Activated naive CD4-positive, alpha-beta T cell (primary cell): Measurements from ENCODE around the gene SUN2.
"Not testable (repeated sequence)": the region's sequence is repeated elsewhere in the genome, so short reads cannot be mapped to it uniquely, and the experiment has no call there.

ENCODE experiments used
- DNase-seq, 4 experiments: peaks; one replicate each; lab custom pipeline; 2025; lab: John Stamatoyannopoulos, UW

Gene SUN2, protein sequence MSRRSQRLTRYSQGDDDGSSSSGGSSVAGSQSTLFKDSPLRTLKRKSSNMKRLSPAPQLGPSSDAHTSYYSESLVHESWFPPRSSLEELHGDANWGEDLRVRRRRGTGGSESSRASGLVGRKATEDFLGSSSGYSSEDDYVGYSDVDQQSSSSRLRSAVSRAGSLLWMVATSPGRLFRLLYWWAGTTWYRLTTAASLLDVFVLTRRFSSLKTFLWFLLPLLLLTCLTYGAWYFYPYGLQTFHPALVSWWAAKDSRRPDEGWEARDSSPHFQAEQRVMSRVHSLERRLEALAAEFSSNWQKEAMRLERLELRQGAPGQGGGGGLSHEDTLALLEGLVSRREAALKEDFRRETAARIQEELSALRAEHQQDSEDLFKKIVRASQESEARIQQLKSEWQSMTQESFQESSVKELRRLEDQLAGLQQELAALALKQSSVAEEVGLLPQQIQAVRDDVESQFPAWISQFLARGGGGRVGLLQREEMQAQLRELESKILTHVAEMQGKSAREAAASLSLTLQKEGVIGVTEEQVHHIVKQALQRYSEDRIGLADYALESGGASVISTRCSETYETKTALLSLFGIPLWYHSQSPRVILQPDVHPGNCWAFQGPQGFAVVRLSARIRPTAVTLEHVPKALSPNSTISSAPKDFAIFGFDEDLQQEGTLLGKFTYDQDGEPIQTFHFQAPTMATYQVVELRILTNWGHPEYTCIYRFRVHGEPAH

DNA sequence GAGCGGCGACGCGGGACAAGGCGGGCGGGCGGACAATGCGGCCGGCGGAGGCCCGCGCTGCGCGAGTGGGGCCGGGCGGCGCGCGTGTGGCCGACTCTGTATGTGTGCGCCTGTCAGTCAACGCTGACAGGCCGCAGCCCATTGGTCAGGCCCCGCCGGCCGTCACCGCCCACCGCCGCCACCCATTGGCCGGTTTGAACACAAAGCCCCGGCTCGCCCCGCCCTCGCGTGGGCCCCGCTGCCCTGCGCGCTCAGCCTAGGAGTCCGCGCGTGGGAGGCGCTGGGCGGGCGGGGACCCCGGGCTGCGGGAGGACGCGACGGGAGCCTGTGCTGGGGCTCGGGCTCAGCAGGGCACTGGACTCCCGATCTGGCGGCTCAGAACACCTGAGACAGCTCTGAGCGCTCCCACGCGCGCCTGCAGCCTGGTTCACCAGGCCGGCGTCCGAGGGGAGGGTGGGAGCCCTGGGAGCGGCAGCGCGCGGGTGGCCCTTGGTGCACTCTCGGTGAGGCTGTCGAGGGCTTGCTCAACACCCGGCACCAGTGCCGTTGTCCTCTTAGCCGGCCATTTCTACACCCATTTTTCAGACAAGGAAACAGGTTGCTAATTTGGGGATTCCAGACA lies at the start of gene SUN2:
Gene SUN2 (minus strand): TSS at position 88 of the 622 bp plus-strand sequence. CDS start 3,370 bp downstream, outside the sequence.
- DNase-seq = peak; percentile 71 to 93 (median 83)

DNA sequence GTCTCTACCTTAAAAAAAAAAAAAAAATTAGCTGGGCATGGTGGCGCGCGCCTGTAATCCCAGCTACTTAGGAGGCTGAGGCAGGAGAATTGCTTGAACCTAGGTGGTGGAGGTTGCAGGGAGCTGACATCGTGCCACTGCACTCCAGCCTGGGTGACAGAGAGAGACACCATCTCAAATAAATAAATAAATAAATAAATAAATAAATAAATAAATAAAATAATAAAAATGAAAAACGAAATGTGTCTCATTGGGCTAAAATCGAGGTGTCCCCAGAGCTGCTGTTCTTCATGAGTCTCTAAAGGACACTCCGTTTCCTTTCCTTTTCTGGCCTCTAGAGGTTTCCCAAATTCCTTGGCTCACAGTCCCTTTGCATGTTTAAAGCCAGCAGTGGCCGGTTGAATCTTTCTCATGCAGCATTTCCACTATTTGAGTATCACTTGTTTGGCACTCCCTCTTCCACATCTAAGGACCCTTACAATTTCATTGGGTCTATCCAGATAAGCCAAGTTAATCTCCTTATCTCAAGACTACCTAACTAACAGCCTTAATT lies 49.3 kb upstream of the SUN2 start:
- not testable (repeated sequence) for DNase-seq

DNA sequence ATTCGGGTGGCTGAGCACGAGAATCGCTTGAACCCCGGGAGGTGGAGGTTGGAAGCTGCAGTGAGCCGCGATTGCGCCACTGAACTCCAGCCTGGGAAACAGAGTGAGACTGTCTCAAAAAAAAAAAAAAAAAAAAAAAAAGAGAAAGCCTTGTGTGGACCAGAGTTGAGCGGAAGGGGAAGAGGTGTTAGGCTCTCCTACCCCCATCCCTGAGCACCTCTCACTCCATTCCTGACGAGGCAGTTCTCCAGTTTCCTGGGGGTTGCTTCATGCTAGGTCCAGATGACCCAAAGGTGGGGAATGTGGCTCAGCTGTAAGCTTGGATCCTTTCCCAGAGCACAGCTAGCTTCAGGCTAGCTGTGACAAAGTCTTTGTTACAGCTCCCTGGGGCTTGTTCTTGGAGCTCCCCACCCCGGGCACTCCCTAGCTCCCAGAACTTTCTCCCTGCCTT lies 46.9 kb upstream of the SUN2 start:
- no peak for DNase-seq

DNA sequence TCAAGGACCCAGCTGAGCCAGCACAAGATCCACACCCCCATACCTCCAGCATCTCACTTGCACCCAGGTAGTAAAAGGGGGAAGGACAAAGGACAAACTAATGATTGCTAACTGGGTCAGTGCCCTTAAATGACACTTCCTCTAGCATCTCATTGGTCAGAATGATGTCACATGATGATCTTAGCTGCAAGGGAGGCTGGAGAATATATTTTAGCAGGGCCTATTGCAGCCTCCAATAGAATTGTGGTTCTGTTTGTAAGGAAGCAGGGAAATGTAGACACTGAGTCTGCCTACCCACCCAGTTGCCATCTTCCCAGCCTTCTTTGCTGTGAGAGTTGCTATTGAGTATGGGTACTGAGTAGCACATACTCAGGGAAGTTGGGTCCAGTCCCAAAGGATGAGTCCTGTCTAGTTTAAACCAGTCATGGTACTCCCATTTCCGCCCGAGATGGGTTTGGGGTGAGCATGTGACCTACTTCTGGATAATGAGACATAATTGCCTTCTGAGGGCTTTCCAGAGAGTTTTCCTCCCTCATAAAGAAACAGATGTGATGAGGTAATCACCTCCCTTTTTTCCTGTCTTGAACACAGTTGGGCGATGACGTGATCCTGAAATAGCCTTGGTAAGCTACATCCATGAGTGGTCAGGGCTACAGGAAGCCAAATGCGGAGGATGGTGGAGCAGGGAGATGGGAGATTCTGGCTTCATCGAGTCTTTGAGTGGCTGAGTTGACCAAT lies 43.6 kb upstream of the SUN2 start:
- no peak for DNase-seq

DNA sequence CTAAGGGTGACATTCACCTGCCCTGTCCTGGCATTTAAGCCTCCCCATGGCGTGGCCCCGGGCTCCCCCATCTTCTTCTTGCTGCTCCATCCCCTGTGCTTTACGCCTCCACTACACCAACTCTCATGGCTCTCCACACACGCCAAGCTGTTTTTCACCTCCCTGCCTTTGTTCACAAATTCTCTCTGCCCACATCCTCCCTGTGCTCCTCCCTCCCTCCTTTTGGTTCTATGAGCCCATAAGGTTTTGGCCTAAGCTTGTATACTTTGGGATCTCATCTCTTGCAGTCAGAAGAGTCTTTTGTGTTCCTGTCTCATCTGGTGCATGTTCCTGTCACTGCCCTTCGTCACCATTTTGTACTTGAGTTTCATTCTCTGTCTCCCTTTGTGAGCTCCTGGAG lies 42.7 kb upstream of the SUN2 start:
- no peak for DNase-seq

DNA sequence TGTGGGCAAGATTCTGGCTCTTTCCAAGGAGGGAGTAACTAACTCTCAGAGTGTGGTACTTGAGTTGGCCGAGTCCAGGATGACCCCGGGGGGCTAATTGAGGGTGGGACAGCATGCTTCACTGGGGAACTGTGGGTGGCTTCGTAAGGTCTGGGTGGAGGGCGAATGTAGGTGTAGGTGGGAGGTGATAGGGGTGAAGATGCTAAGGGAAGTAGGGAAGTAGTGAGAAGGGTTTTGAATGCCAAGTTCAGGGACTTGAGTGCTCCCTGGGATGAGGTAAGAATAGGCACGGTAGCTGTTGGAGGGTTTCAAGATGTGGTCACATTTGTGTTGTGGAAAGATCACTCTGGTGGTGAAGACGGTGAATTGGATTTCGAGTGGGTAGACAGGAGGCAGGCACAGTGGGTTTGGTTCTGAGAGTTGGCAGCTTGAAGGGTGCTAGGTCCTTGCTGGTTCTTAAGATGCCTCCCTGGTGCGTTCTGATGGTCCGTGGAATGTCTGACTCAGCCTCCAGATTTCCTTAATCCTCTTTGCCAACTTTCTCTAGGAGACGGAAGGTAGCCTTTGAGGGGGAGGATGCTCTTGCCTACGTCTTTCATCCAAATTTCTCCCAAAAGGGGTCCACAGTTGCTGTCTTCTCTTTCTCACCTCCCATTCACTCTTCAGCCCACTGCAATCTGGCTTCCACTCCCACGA lies 40.6 kb upstream of the SUN2 start:
- no peak for DNase-seq

DNA sequence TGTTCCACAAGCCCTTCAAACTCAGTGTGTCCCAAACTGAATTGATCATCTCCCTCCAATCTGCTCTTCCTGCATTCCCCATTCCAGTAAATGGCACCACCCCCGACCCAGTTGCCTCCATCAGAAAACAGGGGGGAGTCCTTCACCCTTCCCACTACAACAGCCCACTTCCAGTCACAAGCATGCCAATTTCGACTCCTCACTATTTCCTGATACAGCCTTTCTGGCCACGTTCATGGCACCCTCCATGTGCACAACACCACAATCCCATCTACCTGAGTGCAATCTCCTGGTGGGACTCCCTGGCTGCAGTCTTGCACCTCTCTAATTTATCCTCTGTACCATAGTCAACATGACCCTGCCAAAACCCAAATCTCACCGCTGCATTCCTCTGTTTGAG lies 39.8 kb upstream of the SUN2 start:
- DNase-seq = no peak

DNA sequence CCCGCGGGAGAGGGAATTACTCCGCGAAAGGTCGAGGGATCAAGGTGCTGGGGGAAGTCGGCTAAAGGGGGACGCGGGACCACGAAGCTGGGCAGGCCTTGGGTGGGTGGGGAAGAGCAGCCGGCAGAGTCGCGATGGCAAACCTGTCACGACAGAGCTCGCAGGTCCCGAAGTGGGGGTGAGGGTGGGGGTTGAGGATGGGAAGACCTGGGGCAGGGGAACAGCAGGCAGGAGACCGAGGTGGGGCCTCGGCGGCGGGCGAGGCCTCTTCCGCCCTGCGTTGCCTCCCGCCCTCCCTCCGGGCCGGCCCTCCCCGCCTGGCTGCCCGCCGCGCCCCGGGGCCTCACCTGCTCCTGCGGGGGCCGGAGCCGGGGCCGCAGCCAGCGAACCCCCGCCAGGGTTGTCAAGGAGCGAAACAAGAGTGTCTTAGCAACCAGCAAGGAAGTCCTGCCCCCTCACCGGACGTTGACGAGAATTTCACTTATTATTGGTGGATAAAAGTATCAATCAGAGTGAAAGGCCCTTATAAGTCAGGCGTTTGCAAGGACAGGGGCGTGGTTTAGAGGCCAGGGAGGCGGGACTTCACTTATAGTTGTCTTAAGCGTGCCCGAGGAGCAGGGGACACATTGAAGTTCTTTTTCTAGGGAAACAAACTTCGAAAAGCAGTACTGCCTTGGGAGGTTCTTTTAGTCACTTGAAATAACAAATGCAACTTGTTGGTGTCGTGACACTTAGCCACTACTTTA lies 38.1 kb upstream of the SUN2 start, which contains the start of gene DNAL4:
Gene DNAL4 (minus strand): TSS at position 423 of the 746 bp plus-strand sequence. CDS start 11,412 bp downstream, outside the sequence.
- peak; percentile 46 to 85 (median 69) for DNase-seq

DNA sequence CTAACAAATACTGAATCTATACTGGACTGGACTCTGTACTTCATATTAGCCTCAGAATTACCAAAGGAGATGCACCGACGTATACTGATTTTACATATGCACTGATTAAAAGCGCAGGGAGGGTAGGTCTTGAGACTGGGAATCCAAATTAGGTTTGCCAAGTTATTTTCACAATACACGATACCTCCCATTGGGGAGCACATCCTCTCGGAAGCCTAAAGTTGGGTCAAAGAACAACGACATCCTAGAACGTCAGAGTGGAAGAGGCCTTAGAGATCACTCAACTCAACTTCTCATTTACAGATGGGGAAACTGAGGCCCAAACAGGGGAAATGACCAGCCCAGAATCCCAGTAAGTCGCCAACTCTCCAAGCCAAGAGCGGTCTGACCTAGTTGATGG lies 37.5 kb upstream of the SUN2 start:
- no peak for DNase-seq

DNA sequence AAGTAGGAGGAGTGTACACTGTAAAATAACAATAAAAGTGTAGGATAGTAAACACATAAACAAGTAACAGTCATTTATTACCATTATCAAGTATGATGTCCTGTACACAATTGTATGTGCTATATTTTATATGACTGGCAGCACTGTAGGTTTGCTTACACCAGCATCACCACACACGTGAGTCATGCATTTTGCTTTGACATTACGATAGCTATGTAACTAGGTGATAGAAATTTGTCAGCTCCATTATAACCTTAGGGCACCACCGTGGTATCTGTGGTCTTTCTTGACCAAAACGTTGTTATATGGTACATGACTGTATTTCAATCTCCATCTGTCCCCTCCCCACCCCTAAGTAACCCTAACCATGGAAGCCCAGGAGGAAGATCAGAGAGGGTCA lies 37.0 kb upstream of the SUN2 start:
- no peak for DNase-seq

DNA sequence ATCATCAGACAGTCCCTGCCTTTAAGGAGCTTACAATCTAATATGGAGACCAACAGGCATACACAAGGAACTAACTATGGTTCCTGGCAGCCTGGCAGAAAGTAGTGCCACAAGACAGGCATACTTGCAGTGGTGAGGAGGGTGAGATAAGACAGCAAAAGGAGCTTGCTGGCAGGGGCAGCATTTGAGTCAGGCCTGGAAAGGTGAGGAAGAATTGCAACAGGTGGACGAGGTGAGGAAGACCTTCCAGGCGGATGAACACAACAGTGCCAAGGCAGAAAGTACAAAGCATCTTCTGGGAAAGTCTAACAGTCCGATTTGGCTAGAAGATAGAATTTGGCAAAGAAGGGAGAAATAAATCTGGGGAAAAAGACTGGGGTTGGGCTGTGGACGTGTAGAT lies 33.8 kb upstream of the SUN2 start:
- no peak for DNase-seq

DNA sequence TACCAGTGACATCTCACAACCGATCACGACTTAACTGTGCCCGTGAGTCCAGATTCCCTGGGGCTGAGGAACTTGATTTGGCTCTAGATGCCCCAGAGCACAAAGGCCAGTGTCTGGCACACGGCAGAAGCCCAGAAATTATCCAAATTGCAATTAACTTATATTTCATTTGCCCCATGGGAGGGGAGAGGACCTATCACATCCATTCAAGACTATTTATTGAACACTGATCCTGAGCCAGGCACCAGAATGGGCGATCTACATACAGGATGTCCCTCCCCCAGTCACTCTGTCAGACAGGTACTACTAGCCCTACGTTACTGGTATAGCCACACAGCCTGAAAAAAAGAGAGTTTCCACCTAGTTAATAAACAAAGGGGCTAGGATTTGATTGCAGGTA lies 33.0 kb upstream of the SUN2 start:
- no peak for DNase-seq

DNA sequence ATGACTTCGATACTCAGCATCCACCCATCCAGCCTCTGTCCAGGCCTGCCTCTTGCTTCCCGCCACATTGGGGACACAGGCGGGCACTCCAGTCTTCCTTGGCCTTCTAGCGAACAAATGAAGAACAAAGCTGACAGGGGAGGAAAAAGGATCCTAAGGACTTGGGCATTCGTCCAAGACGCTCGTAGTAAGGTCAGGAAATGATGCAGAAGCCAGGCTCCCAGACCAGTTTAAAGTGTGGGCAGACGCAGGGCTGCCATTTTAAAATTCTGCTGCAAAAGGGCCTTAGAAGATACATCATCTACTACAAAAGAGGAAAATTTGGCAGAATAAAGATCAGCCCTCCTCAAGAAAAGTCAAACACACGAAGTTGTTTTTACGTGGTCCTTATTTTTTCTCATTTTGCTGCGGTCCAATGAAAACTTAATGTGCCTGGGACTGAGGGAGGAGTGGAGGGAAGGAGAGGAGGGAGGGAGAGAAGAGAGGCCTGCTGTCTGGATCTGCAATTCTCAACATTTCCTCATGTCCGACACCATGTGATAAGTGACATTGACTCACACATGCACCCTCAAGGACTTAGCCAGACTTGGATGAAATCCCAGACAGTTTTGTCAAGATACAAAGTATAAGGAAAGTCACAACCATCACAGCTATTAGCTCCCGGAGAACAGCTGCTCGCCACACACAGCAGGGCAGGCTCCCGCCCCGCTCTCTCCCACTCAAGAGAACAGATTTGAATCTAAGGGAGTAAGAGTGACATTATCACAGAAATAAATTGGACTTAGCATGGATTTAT lies 32.4 kb upstream of the SUN2 start:
- DNase-seq = no peak

DNA sequence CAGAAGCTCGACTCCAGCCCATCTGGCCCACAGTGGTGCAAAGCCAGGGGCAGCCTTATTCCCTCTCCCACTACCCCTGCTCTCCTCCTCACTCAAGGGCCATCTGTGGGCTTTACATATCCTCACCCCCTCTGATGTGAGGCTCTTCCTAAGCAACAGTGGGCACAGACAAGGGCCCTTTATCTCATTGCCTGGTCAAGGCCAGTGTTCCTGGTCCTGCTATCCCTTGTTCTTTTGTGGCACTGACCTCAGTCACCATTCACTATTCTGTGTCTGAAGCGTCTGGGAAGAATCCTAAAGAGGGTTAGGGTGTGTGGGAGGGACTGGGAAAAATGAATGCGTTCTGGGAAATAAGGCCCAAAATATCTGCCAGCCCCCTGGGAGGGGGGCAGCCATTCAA lies 30.8 kb upstream of the SUN2 start:
- no peak for DNase-seq

DNA sequence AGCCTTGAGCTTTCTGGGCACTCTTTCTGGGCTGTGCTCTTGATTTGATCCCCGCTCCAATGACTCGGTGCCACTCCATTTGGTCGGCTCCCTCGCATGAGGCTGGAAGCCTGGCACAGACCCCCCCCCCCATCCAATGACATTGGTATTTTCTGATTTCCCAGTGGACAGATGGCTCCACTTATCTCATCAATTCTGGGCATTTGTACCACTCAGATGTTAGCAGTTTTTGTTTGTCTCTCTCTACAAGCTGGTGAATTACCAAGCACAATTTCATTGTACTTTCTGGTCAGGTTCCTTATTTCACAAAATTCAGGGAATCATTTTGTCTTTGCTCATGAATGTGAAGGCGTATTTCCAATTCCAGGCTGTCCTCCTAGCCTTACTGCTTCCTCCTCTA lies 29.1 kb upstream of the SUN2 start:
- no peak for DNase-seq

DNA sequence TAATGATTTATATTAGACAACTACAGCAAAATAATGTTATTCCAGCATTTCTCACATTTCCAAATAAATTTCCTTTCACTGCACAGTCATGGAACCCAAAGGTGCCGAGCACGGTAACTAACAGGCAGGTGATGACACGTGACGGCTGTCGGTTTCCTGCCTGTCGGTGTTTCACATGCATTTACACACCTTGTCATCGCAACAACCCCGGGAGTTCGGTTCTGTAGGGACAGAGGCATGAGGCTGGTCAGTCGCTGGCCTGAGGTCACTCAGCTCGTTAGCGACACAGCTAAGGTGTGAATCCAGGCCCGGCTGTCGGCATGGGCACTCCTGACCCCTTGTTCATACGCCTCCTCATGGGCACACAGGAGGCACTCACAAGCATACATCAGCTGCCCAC lies 28.2 kb upstream of the SUN2 start:
- DNase-seq = no peak

DNA sequence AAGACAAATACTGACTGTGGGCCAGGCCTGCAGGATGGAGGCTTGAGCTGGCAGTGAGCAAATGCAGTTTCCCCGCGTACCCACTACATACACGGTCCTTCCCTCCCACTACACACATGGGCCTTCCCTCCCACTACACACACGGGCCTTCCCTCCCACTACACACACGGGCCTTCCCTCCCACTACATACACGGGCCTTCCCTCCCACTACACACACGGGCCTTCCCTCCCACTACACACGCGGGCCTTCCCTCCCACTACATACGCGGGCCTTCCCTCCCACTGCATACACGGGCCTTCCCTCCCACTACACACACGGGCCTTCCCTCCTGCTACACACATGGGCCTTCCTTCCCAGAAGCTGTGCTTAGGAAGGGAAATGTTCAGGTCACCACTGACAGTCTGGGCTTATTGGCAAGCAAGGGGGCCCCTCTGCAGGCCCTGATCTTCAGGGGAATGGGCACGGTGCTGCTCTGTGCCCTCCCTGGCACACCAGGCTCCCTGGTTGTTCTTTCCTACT lies 27.4 kb upstream of the SUN2 start:
- DNase-seq = no peak

DNA sequence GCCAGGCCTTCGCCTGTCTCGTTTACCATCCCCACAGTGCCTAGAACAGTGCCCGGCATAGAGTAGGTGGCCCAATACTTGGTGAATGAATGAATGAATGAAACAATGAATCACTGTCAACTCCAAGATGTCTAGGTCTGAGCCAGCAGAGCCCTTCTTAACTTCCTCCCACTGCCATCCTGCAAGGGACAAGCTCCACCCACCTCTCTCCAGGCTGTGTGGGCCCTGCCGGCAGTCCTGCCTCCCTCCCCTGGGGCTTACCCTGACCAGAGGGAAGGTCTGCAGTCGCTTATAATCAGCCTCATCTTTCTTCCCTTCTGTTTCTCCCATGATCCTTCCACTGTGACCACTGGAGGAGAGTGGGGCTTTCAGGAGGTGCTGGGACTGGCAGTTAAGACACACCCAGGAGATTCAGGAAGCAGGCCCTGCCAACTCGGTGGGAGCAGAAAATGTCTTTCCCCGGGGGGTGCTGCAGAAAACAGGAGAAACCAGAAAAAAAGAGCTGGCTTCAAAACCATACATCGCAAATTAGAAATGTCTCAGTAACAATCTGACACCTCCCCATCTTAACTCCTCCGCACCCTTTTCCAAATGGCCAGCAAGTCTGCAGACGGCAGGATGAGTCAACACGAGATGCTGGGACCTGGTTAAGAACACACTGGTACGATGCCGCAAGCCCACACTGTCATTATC lies 26.8 kb upstream of the SUN2 start:
- no peak for DNase-seq

DNA sequence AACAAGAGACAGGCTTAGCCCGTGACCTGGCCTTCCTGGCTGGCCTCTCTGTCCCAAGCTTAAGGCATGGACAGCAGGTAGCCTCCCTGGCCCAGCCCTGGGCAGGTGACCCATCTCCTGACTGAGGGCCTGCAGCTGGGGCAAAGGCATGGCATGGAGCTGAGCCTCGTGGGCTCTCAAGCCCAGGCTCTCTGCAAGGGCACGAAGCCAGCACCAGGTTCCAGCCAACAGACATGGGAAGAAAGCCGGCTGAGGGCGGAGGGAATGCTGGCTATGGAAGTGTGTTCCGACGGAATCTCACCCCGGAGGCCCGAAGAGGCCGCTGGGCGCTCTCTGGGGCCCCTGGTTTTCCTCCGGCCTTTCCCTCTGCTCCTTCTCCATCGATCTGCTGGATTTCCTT lies 25.2 kb upstream of the SUN2 start:
- no peak for DNase-seq
